WI38 (cell line): ENCODE results near the gene SRC.
"Not testable (repeated sequence)": the region's sequence is repeated elsewhere in the genome, so short reads cannot be mapped to it uniquely, and the experiment has no call there.

ENCODE experiments used
- H3K4me3 ChIP-seq: 2 replicates; pipeline ENCODE4 v1.5.1; 2011; ENCODE audit warnings: low read depth, mild to moderate bottlenecking, control low read depth, low read length
- CTCF ChIP-seq: IDR thresholded peaks from 2 replicates; pipeline ENCODE4 v1.5.1; 2012; ENCODE audit warnings: low read depth, mild to moderate bottlenecking, control low read depth, low read length

SRC gene

DNA sequence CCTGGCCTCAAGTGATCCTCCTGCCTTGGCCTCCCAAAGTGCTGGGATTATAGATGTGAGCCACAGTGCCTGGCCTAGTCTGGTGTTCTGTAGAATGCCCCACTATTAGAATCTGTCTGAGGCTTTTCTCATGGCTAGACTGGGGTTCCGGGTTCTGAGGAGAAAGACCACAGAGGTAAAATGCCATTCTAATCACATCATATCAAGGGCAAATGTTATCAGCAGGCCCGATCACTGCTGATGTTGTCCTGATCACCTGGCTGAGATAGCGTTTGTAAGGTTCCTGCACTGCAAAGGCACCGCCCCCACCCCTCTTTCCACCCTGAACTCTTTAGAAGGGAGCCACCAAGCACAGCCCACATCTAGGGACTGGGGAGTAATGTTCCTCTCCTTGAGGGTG lies 6.7 kb upstream of the SRC start:
- TF ChIP-seq CTCF = no peak
- H3K4me3 ChIP-seq = no peak overlapping the region

GRCh38 chr20:37339764-37340109 lies 6.2 kb upstream of the SRC start:
- not testable (repeated sequence) for H3K4me3 ChIP-seq

DNA sequence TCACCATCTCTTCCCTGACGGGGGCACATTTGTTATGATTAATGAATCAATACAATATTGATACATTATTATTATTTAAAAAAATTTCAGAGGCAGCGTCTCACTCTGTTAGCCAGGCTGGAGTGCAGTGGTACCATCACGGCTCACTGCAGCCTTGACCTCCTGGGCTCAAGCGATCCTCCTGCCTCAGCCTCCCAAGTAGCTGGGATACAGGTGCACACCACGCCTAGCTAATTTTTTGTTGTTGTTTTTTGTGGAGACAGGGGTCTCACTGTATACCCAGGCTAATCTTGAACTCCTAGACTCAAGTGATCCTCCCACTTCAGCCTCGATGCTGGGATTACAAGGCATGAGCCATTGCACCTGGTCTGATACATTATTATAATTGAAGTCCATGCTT lies 4.9 kb upstream of the SRC start:
- no peak for TF ChIP-seq CTCF

DNA sequence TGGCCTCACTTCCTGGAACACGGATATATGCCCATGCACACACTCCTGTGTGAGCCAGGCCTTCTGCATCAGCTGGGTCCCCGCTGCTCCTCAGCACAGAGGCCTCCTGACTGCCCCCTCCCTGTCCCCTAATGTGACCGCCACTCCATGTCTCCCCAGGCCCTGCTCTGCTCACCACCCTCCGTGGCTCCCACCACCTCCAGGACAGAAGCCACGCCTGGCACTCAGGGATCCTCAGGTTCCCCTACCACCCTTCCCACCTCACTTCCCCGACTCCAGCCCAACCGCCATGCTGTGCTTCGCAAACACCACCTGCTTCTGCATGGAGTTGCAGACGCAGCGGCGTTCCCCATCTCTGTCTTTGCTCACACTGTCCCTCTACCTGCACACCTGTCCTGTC lies 4.3 kb upstream of the SRC start:
- H3K4me3 ChIP-seq = no peak overlapping the region
- TF ChIP-seq CTCF = no peak

More for the DNA sequence above, 4.9 kb upstream of the SRC start:
- no peak overlapping the region for H3K4me3 ChIP-seq

- no peak for TF ChIP-seq CTCF
- H3K4me3 ChIP-seq = no peak overlapping the region
Observed at GRCh38 chr20:37342231-37343177, 3.4 kb upstream of the SRC start.

DNA sequence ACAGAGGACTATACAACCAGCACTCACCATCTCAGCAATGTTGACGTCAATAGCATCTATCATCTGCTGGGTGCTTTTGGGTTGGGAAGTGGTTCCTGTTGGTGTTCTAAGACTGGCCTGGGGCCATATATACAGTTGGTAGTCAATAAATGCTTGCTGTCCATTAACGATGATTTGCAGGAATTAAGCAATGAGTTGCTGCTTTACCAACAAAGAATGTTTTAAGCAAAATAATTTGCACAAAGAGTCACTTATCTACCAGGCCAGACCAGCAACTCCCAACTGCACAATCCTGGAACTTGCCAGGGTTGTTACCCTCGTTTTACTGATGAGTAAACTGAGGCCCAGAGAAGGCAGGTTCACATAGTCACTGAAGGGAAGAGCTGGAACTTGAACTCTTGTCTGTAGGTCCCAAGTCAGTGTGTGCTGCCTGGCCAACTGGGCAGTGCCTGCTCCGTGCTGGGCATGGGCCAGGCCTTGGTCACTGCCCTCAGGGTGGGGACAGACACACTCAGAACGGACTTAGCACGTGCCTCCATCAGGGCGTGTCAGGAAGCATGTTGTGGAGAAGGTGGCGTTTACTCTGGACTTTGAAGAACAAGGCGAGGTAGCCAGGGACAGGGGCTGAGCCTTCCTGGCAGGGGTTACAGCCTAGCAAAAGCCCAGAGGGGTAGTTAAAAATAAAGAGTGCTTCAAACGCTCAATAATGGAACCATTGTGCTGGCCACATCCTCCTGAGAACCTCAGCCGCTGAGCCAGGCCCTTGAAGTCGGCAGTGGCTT lies 2.5 kb upstream of the SRC start:
- H3K4me3 ChIP-seq = no peak overlapping the region
- TF ChIP-seq CTCF = no peak

DNA sequence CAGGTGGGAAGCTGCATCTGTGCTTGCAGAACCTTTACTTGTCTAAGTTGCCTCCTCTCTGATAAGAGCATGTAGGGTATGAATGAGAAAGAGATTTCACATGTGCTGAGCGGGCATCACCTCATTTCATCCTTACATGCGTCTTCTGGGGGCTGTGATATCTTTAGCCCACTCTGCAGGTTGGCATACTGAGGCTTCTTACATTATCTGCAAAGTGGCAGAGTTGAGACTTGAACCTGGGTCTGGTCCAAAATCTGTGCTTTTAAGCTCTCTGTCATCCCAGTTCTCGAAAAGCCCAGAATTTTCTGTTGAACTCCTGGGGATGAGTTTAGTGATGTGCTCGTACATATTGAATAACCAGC lies 2.0 kb upstream of the SRC start:
- TF ChIP-seq CTCF = no peak
- no peak overlapping the region for H3K4me3 ChIP-seq
